Measurements from ENCODE around the gene KCNQ2.

KCNQ2 gene

DNA sequence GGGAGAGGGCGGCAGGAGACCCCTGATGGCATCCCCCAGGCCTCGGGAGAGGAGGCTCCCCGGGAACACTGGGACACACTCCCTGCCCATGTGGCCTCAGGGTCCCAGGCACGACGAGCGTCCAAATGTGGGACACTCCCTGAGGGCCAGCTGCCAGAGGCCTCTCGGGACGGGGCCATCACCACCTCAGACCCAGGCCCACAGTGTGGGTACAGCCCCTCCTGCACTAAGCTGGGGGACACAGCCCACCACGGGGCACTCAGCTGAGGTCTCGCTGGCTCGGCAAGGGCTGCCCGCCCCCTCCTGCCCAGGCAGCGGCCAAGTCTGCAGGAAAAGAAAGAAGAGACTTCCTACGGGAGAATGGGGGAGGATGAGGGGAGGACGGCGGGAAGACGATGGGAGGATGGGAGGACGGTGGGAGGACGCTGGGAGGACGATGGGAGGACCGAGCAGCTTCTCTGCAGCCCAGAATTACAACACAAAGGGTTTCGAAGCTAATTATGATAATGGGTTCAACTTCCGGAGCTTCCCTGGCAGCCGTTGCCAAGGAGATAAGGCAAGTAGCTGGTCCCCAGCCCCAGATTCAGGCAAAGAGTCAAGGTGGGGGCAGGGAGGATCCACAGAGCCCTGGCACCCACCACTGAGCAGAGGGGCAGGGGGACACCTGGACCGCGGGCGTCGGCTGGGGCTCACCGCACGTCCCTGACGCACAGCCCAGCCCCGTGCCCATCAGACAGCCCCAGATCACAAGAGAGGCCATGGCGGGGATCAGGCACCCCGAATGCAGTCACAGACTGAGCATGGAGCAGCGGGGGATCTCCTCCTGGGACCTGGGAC lies 17.5 kb downstream of the KCNQ2 start:
- DNase-seq (ENCODE audit: low spot score) = peak; percentile 58

GRCh38 chr20:63452821-63453523 lies 19.5 kb downstream of the KCNQ2 start:
- peak; percentile 72 for DNase-seq (ENCODE audit: low spot score)

- DNase-seq (ENCODE audit: low spot score) = no peak
These were observed 20.1 kb downstream of the KCNQ2 start for GRCh38 chr20:63452341-63452740.

DNA sequence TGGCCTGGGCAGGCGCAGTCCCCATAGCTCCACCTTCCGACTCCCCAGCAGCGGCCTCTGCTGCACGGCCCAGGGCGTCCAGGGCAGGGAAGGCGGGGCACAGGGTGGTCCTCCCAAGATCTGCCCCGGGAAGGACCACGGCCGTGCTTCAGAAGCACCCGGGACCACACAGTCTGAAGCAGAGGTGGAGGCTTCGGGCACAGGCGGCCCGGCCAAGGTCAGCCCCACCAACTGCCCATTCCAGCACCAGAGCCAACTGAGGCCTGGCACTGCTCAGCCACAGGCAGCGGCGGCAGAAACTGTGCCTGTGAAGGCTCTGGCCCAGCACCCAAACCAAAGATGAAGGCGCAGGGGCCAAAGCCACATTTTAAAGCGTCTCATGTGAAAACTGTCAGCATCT lies 20.6 kb downstream of the KCNQ2 start:
- no peak for DNase-seq (ENCODE audit: low spot score)

DNA sequence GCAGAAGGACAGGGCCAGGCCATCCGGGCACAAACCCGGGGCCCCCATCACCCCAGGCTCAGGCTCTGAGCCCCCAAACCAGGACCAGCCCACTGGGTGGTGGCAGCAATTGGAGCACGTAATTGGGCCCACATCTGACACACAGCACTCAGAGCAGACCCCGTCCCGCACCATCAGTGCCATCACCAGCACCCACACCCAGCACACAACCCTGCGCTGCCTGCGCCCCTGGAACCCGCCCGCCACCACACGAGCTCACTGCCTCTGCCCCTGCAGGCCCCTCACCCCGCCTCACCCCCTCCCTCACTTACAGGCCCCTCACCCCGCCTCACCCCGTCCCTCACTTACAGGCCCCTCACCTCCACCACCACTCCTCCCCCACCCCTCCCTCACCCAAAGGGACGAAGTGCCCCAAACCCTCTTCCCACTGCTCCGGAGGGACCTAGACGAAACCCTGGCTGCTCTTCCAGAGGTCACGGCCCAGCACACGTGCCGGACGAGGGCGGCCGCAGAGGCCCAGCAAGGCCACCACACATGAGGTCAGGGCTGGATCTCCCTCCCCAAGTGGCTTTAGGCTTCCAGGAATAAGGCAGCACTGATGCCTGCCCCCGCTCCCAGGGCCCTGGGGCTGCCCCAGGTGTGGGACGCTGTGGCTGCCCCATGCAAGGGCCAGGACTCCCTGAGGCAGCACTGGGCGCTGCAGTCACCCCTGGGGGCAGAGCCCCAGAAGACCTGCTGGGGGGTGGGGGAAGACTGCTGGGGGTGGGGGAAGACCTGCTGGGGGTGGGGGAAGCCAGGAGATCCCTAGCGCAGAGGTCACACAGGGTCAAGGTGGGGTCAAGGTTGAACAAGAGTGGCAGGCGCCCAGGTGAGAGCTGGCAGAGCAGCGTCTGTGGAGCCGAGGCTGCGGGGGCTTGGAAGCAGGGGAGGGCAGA lies 22.4 kb downstream of the KCNQ2 start:
- DNase-seq (ENCODE audit: low spot score) = no peak

- DNase-seq (ENCODE audit: low spot score) = no peak
These were observed 23.4 kb downstream of the KCNQ2 start for GRCh38 chr20:63449025-63449424.

- DNase-seq (ENCODE audit: low spot score) = no peak
These were observed 24.4 kb downstream of the KCNQ2 start for GRCh38 chr20:63448031-63448430.

DNA sequence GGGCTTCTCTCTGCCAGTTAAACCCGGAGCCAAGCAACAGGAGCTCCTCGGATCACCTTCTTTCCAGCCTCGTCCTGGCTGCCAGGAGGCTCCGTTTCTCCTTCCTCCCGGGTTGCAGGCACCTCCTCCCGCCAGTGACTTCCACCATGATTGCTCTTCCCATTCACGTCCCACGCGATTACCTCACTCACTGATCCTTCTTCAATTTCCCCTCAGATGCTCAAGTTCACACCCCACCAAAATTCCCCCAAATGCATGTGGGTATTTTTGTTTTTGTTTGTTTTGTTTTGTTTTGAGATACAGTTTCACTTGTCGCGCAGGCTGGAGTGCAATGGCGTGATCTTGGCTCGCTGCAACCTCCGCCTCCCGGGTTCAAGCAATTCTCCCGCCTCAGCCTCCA lies 25.1 kb downstream of the KCNQ2 start:
- no peak for DNase-seq (ENCODE audit: low spot score)

DNA sequence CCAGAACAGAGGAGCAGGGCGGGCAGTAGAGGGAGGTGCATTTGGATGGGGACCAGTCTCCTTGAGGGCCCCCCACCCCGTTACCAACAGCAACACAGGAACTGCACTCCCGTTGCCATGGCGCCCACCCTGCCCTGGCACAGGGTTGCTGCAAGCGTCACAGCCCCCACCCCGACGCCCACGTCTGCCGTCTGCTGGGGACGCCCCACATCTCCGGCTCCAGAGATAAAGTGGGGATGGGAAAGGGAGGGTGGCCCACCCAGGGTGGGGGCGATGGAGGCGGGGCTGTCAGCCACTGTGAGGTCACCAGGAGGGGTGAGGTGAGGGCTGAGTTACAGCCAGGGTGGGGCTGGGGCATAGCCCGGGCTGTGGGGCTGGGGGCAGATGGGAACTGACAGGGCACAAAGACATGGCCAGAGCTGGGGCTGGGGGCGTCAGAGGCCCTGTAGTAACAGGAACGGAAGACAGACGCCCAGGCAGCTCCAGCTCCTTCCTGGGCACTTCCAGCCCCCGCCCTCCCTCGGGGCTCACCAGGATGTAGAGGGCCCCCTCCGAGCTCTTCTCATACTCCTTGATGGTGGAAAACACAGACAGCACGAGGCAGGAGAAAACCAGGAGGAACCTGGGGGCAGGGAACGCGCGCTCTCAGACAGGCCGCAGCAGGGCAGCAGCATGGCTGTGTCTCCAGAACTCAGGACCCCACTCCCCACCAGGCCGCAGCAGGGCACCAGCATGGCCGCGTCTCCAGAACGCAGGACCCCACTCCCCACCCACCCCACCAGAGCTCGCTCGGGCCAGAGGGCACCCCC lies 26.0 kb downstream of the KCNQ2 start:
- DNase-seq (ENCODE audit: low spot score) = no peak

DNA sequence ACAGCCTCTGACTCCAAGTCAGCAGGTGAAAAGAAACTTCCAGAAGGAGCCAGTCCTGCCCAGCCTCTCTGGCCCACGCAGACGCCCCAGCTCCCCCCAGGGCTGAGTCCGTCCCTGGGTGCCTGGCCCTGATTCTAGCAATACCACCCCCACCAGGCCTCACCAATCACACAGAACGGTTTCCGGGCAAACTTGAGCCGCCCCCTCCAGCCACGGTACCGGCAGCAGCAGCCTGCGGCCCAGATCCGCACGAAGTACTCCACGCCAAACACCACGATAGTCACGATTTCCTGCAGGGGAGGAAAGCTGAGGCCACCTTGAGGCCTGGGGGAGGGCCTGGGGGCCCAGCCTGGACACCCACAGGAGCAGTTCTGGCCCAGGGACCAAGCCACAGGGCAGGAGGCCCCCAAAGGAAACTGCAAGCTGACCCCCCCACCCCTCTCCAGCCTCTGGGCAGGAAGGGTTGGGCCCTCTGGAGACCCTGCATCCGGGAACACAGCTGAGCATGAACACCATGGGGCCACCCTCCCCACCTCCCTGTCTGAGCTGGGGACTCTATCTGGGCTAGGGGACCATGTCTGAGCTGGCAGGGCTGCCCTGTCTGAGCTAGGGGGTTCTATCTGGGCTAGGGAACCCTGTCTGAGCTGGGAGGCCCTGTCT lies 27.2 kb downstream of the KCNQ2 start:
- DNase-seq (ENCODE audit: low spot score) = no peak

GRCh38 chr20:63444548-63444947 lies 27.9 kb downstream of the KCNQ2 start:
- DNase-seq (ENCODE audit: low spot score) = no peak

GRCh38 chr20:63443606-63444395 lies 28.7 kb downstream of the KCNQ2 start:
- no peak for DNase-seq (ENCODE audit: low spot score)

DNA sequence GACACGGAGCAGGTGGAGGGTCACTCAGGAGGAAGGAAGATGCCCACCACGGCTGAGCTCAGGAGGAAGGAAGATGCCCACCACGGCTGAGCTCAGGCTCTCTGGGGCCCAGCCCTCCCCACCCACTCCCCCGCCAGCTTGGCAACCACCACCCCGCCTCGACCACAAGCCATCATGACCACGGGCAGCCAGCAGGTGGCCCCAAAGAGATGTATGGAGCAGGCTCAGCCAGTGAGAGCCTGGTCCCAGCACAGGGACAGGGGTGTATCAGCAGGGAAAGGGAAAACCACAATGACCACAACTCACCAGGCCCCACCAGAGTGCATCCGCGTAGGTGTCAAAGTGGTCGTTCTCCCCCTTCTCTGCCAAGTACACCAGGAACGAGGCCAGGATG lies 30.4 kb downstream of the KCNQ2 start:
- DNase-seq (ENCODE audit: low spot score) = peak; percentile 81

- DNase-seq (ENCODE audit: low spot score) = no peak
These were observed 31.0 kb downstream of the KCNQ2 start for GRCh38 chr20:63441136-63442099.

DNA sequence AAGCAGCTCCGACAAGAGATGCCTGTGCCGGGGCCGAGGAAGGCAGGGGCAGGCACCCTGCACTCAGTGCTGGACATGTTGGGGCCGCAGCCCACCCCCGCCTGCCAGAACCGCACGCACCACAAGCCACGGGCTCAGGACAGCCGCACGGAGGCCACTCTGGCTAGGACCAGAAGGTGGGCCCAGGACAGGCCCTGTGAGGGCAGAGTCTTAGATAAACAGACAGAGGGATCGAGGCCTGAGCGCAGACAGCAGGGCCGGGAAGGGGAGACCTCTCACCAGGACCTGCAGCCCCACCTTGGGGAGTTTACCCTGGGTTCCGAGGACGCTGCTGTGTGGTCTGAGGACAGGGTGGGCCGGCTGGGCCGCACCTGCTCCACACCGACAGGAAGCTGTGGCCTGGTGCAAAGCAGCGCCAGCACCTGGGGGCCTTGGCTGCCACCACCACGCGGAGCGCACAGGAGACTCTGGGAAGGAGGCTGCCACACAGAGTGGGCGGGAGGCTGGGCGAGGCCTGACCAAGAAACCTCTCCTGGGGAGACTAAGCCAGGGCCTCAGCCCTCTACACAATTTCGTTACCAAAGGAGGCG lies 32.0 kb downstream of the KCNQ2 start:
- DNase-seq (ENCODE audit: low spot score) = no peak

GRCh38 chr20:63439866-63440265 lies 32.6 kb downstream of the KCNQ2 start:
- no peak for DNase-seq (ENCODE audit: low spot score)

DNA sequence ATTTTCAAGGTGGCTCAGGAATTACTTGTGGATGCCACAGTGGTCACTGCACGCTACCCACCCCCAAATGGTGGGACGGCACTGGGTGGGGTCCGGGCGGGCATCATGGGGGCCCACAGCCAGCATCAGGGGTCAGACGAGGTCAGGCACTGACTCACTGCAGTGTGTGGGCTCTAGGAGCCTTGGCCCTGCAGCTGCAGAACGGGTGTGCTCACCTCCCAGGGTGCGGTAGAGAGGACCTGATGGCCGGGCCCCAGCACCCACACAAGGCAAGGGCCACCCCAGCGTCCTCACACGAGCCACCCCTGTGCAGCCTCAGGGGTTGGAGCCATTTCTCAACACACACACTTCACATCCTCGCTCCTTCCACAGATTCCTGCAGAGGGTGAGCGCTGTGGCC lies 34.3 kb downstream of the KCNQ2 start:
- DNase-seq (ENCODE audit: low spot score) = no peak

DNA sequence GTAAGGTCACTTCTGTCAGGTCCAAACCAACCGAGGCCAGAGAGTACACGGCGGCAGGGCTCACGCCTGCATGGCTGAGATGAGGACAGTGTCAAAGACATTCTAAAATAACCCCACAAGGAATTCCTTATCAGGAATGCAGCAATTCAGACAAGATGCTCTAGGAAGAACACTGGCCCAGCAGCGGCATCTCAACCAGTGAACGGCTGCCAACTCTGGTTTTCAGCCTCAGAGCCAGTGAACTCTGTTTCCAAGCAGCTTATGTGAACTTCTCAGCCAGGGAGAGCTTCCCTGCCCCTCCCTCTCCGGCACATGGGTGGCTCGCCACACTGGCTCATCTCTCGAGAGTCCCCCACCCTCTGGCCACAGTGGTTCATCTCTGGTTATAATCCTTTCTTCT lies 36.9 kb downstream of the KCNQ2 start:
- no peak for DNase-seq (ENCODE audit: low spot score)

All from iPS-NIHi11 (cell line).